GM10266 (cell line): ENCODE results near the gene SRSF2.
"Not testable (repeated sequence)": the region's sequence is repeated elsewhere in the genome, so short reads cannot be mapped to it uniquely, and the experiment has no call there.

Experiments used
- DNase-seq: peaks from one replicate; pipeline ENCODE4 v3.0.0; 2012; ENCODE audit errors: extremely low spot score
- CTCF ChIP-seq: IDR thresholded peaks from 2 replicates; pipeline ENCODE4 v1.5.1; 2012; ENCODE audit warnings: mild to moderate bottlenecking, low read depth; ENCODE audit not compliant: control insufficient read depth, insufficient read depth; ENCODE audit errors: missing control alignments

The SRSF2 gene

GRCh38 chr17:76701471-76701967, 35.6 kb downstream of the SRSF2 start:
- no peak for TF ChIP-seq CTCF
- no peak for DNase-seq

- no peak for TF ChIP-seq CTCF
- no peak for DNase-seq
Measured at GRCh38 chr17:76700617-76701470, 36.3 kb downstream of the SRSF2 start.

- no peak for TF ChIP-seq CTCF
- no peak for DNase-seq
Measured at GRCh38 chr17:76700270-76700616, 36.9 kb downstream of the SRSF2 start.

GRCh38 chr17:76698466-76698977, 38.6 kb downstream of the SRSF2 start:
- DNase-seq: not testable (repeated sequence)

- no peak for TF ChIP-seq CTCF
- DNase-seq: no peak
Measured at GRCh38 chr17:76697702-76698465, 39.2 kb downstream of the SRSF2 start.

GRCh38 chr17:76696763-76697701, 40.1 kb downstream of the SRSF2 start:
- TF ChIP-seq CTCF: no peak
- peak; percentile 75 for DNase-seq
